Mammary epithelial cell (primary cell): Measurements from ENCODE around the gene MEIKIN.
A peak's percentile ranks its signal among the peaks of the same experiment; 100 is the strongest.

Experiments used
- EZH2 ChIP-seq: IDR thresholded peaks from 2 replicates; pipeline ENCODE4 v1.6.1; 2012; ENCODE audit warnings: low read length, inconsistent platforms, borderline replicate concordance
- TF ChIP-seq, protein P1 (sequence below), 2 donors: IDR thresholded peaks in 1 of 2; conservative IDR thresholded peaks in 1 of 2; 2 replicates each; pipeline ENCODE4 v1.5.1; 2011 to 2012; ENCODE audit warnings: inconsistent platforms in 2 of 2, low read length in 2 of 2, mild to moderate bottlenecking in 2 of 2, control low read depth in 1 of 2, low read depth in 1 of 2; ENCODE audit not compliant: insufficient read depth in 1 of 2; ENCODE audit errors: extremely low read depth in 1 of 2

DNA sequence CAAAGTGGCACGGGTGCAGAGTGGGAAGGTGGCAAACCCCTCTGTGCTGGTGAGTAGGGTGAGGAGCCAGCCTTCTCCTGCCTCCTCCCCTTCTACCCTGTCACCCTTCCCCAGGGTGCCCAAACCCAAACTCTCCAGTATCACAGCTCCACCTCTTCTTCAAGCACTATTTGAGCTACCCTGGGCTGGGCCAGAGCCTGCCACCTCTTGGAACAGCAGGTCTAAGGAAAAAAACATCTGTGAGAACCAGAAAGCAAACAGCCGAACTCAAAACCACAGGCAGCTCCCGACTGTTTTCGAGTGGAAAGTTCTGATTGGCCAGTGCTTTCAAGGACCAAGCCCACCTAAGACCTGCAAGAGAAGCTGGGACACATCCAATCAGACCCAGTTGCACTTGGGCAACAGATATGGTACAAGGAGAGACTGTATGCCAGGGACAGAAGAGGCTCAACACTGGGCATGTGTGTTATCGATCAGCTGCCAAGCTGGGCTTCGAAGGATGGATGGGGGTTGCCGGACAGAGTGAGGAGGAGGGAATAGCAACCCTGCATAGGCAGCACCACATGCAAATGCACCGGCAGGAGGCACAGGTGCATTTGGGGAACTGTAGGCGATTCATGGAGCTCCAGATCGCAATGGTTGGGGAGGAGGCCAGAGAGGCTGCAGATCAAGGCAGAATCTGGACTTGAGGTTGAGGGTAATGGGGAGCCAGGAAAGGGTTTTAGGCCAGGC, 46.3 kb upstream of the MEIKIN start:
- TF ChIP-seq, protein P1, sequence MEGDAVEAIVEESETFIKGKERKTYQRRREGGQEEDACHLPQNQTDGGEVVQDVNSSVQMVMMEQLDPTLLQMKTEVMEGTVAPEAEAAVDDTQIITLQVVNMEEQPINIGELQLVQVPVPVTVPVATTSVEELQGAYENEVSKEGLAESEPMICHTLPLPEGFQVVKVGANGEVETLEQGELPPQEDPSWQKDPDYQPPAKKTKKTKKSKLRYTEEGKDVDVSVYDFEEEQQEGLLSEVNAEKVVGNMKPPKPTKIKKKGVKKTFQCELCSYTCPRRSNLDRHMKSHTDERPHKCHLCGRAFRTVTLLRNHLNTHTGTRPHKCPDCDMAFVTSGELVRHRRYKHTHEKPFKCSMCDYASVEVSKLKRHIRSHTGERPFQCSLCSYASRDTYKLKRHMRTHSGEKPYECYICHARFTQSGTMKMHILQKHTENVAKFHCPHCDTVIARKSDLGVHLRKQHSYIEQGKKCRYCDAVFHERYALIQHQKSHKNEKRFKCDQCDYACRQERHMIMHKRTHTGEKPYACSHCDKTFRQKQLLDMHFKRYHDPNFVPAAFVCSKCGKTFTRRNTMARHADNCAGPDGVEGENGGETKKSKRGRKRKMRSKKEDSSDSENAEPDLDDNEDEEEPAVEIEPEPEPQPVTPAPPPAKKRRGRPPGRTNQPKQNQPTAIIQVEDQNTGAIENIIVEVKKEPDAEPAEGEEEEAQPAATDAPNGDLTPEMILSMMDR (conservative IDR thresholded peaks at IDR 0.05 in 1 of 2, IDR thresholded peaks at IDR 0.05 in 1 of 2; ENCODE audit: extremely low read depth in 1 of 2, insufficient read depth in 1 of 2, low read depth in 1 of 2, low read length in 2 of 2) = no peak
- peak; percentile 18 for TF ChIP-seq EZH2
